HG03521 (cell line): ENCODE results near the gene PRAMEF18.
"Not testable (repeated sequence)": the region's sequence is repeated elsewhere in the genome, so short reads cannot be mapped to it uniquely, and the experiment has no call there.

Experiments used
- ATAC-seq: cut with Tn5 transposase; IDR thresholded peaks from one replicate; pipeline ENCODE4 v1.9.1; 2021; ENCODE audit warnings: mild to moderate bottlenecking, moderate library complexity; ENCODE audit not compliant: unreplicated experiment

The PRAMEF18 gene

GRCh38 chr1:13208712-13209111 lies 17.2 kb downstream of the PRAMEF18 start:
- ATAC-seq = not testable (repeated sequence)

- not testable (repeated sequence) for ATAC-seq
Observed at GRCh38 chr1:13201309-13201708, 24.6 kb downstream of the PRAMEF18 start, which contains the start of gene PRAMEF13. Gene PRAMEF13 (minus strand): TSS chr1:13201409. CDS start chr1:13199589, 1,820 bp downstream.
